HG02678 (cell line): ENCODE results near the gene CYB561D1.
A peak's percentile ranks its signal among the peaks of the same experiment; 100 is the strongest.

Source experiments
- ATAC-seq: cut with Tn5 transposase; IDR thresholded peaks from one replicate; pipeline ENCODE4 v1.9.1; 2021; ENCODE audit warnings: mild to moderate bottlenecking, moderate library complexity; ENCODE audit not compliant: unreplicated experiment

CYB561D1 gene

GRCh38 chr1:109546311-109547109, 52.6 kb downstream of the CYB561D1 start:
- ATAC-seq, result peak; percentile 37

GRCh38 chr1:109547463-109548320, 53.8 kb downstream of the CYB561D1 start:
- ATAC-seq, result peak; percentile 2

GRCh38 chr1:109548321-109549267, 54.7 kb downstream of the CYB561D1 start, which contains the start of gene GNAI3:
Gene GNAI3 (plus strand): TSS chr1:109548615. CDS start chr1:109548721, 106 bp downstream.
- ATAC-seq, result peak; percentile 92
